Keratinocyte (primary cell): ENCODE results near the gene JAKMIP1. TPM values are rescaled to one million over a fixed set of nuclear protein-coding genes. Genes with fewer than 3 reads are reported as not detected.

Experiments
- DNase-seq: peaks from one replicate; pipeline ENCODE4 v3.0.0-alpha.2; 2011; ENCODE audit warnings: low read depth, missing footprints, low spot score
- FAIRE-seq: peaks from 2 replicates; lab custom pipeline; 2011; peaks lifted over from hg19 to GRCh38; lab: Jason Lieb, UNC
- H2AFZ ChIP-seq: 2 replicates; pipeline ENCODE4 v1.6.0; 2012; ENCODE audit warnings: low read length, control low read depth, inconsistent platforms; ENCODE audit not compliant: control insufficient read depth
- H3K27ac ChIP-seq: 2 replicates; pipeline ENCODE4 v1.5.1; 2011; ENCODE audit warnings: low read length; ENCODE audit not compliant: control insufficient read depth, insufficient read depth
- H3K27me3 ChIP-seq: 3 replicates; pipeline ENCODE4 v1.6.0; 2011; ENCODE audit warnings: low read length; ENCODE audit not compliant: control insufficient read depth, insufficient read depth; ENCODE audit errors: extremely low read depth
- H3K36me3 ChIP-seq, 2 experiments: 2 replicates in 1 of 2; 3 replicates in 1 of 2; pipeline ENCODE4 v1.5.1; 2011; ENCODE audit warnings: low read length in 2 of 2, mild to moderate bottlenecking in 1 of 2; ENCODE audit not compliant: control insufficient read depth in 2 of 2, insufficient read depth in 2 of 2; ENCODE audit errors: extremely low read depth in 1 of 2
- H3K4me1 ChIP-seq: 3 replicates; pipeline ENCODE4 v1.5.1; 2011; ENCODE audit warnings: low read length; ENCODE audit not compliant: control insufficient read depth, insufficient read depth; ENCODE audit errors: extremely low read depth
- H3K4me2 ChIP-seq: 3 replicates; pipeline ENCODE4 v1.6.0; 2011; ENCODE audit warnings: low read depth, low read length; ENCODE audit not compliant: control insufficient read depth, insufficient read depth; ENCODE audit errors: extremely low read depth
- H3K4me3 ChIP-seq, 3 experiments: fragments of 200-600 bp in 1 of 3; sonication (generic) in 1 of 3; 2 replicates in 2 of 3; 3 replicates in 1 of 3; pipeline ENCODE4 v1.5.1; 2011 to 2016; ENCODE audit warnings: low read length in 3 of 3, mild to moderate bottlenecking in 3 of 3, control low read depth in 2 of 3, inconsistent platforms in 1 of 3, low read depth in 1 of 3, mixed read lengths in 1 of 3, mixed run types in 1 of 3, moderate library complexity in 1 of 3; ENCODE audit not compliant: control insufficient read depth in 2 of 3, insufficient read depth in 2 of 3; ENCODE audit errors: extremely low read depth in 1 of 3
- H3K79me2 ChIP-seq: 2 replicates; pipeline ENCODE4 v1.6.0; 2012; ENCODE audit warnings: low read length; ENCODE audit not compliant: control insufficient read depth, insufficient read depth
- H3K9ac ChIP-seq: 3 replicates; pipeline ENCODE4 v1.6.0; 2011; ENCODE audit warnings: low read length; ENCODE audit not compliant: control insufficient read depth, insufficient read depth; ENCODE audit errors: extremely low read depth
- H3K9me1 ChIP-seq: 3 replicates; pipeline ENCODE4 v1.6.0; 2011; ENCODE audit warnings: low read length; ENCODE audit not compliant: control insufficient read depth, insufficient read depth; ENCODE audit errors: extremely low read depth
- H3K9me3 ChIP-seq: 2 replicates; pipeline ENCODE4 v1.5.1; 2012; ENCODE audit warnings: low read depth, low read length; ENCODE audit not compliant: control insufficient read depth
- H4K20me1 ChIP-seq: 3 replicates; pipeline ENCODE4 v1.6.0; 2011; ENCODE audit warnings: low read length; ENCODE audit not compliant: control insufficient read depth, insufficient read depth; ENCODE audit errors: extremely low read depth
- EZH2 ChIP-seq: IDR thresholded peaks from one replicate; pipeline ENCODE4 v1.6.1; 2012; ENCODE audit warnings: inconsistent platforms, mild to moderate bottlenecking, low read length, moderate library complexity
- dilution Hi-C: fragments of 300-500 bp; cut with MboI; formaldehyde crosslinking; loops from one replicate; pipeline ENCODE4 v1.7.0; 2020; ENCODE audit warnings: low sequenced_read_pairs; ENCODE audit not compliant: extremely low pct_ligation_motif_present
- polyA plus RNA-seq, 5 experiments: library from polyadenylated mRNA; depleted of rRNA in 3 of 5; stranded (reverse) in 3 of 5; stranded (forward) in 1 of 5; unstranded in 1 of 5; fragments of >200 nt; gene quantifications; 1 replicate in 1 of 5; 2 replicates in 3 of 5; 3 replicates in 1 of 5; pipeline versions ENCODE4 v1.2.1 to v1.2.3, GENCODE V29; 2011 to 2012; ENCODE audit warnings: missing spikeins in 2 of 5, low read depth in 1 of 5, low replicate concordance in 1 of 5
- TF ChIP-seq, protein P1 (sequence below), 3 experiments: IDR thresholded peaks in 1 of 3; conservative IDR thresholded peaks in 1 of 3; optimal IDR thresholded peaks in 1 of 3; 2 replicates in 2 of 3; 3 replicates in 1 of 3; pipeline versions ENCODE3 to v1.5.1; 2011; ENCODE audit warnings: low read length in 3 of 3, mild to moderate bottlenecking in 3 of 3, moderate library complexity in 2 of 3, control low read depth in 1 of 3, inconsistent platforms in 1 of 3; ENCODE audit not compliant: insufficient read depth in 2 of 3; ENCODE audit errors: extremely low read depth in 1 of 3

Gene JAKMIP1
- polyA plus RNA-seq, 1 donor (not counting 4 experiments of a cell fraction or from before 2014, with no cell fraction given): not detected

DNA sequence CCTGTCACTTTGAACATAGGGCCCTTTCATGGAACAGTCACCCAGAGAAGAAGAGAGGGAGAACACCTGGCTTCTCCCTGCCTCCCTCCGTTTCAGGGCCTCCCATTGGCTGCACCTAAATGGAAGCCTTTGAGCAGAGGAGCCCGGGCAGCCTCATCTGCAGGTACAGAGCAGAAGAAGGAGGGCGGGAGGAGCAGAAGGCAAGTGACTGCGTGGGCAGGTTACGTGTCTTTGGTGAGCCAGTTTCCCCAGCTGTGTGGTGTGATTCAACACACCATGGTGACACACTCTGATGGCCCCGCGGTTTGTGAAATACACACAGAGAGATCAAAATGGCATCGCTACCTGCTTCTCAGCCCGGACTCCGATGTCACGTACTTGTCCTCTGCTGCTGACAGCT, 182.5 kb downstream of the JAKMIP1 start:
- H3K36me3 ChIP-seq: no peaks in the 10 kb centered on the region
- no peak overlapping the region for H3K4me3 ChIP-seq
- no peak overlapping the region for H2AFZ ChIP-seq
- no peaks in the 10 kb centered on the region for H3K27me3 ChIP-seq
- no peaks in the 10 kb centered on the region for H3K79me2 ChIP-seq
- dilution Hi-C loops: no loop called here
- FAIRE-seq (no peak), DNase-seq (no peak)
- no peaks in the 10 kb centered on the region for H4K20me1 ChIP-seq
- no peaks in the 10 kb centered on the region for H3K9me3 ChIP-seq
- H3K4me2 ChIP-seq: no peak overlapping the region
- H3K4me1 ChIP-seq: no peaks in the 10 kb centered on the region
- TF ChIP-seq EZH2: no peak
- no peak overlapping the region for H3K9ac ChIP-seq
- no peaks in the 10 kb centered on the region for H3K9me1 ChIP-seq
- no peak overlapping the region for H3K27ac ChIP-seq

DNA sequence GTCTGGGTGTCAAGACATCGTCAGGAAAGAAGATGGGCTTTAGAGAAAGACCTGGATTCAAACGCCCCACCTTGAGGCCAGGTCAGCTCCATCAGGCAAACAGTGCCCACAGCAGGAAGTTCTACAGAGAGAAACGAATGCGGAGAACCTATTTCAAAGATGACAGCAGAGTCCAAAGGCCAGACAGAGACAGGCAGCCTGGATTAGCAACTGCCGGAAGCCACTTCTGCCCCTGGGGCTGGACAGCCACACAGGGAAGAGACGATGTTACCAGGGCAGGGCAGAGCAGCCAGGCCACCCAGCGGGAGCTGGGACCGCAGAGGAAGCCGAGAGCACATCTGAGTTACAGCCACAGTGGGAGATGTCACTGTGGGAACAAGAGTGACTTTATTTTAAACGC, 183.3 kb downstream of the JAKMIP1 start:
- Histone ChIP-seq H3K36me3 (no peaks in the 10 kb centered on the region), H3K4me2 (no peak overlapping the region), H3K9me1 (no peaks in the 10 kb centered on the region), H3K79me2 (no peaks in the 10 kb centered on the region), H4K20me1 (no peaks in the 10 kb centered on the region), H3K4me3 (no peak overlapping the region), H3K27ac (no peak overlapping the region), H3K9ac (no peak overlapping the region), H2AFZ (no peak overlapping the region), H3K27me3 (no peaks in the 10 kb centered on the region), H3K9me3 (no peaks in the 10 kb centered on the region), H3K4me1 (no peaks in the 10 kb centered on the region)
- no peak for DNase-seq
- dilution Hi-C loops: no loop called here
- no peak for FAIRE-seq
- no peak for TF ChIP-seq EZH2
- TF ChIP-seq, protein P1, sequence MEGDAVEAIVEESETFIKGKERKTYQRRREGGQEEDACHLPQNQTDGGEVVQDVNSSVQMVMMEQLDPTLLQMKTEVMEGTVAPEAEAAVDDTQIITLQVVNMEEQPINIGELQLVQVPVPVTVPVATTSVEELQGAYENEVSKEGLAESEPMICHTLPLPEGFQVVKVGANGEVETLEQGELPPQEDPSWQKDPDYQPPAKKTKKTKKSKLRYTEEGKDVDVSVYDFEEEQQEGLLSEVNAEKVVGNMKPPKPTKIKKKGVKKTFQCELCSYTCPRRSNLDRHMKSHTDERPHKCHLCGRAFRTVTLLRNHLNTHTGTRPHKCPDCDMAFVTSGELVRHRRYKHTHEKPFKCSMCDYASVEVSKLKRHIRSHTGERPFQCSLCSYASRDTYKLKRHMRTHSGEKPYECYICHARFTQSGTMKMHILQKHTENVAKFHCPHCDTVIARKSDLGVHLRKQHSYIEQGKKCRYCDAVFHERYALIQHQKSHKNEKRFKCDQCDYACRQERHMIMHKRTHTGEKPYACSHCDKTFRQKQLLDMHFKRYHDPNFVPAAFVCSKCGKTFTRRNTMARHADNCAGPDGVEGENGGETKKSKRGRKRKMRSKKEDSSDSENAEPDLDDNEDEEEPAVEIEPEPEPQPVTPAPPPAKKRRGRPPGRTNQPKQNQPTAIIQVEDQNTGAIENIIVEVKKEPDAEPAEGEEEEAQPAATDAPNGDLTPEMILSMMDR (optimal IDR thresholded peaks at IDR 0.05 in 1 of 3, IDR thresholded peaks at IDR 0.05 in 1 of 3, conservative IDR thresholded peaks at IDR 0.05 in 1 of 3; ENCODE audit: extremely low read depth in 1 of 3, insufficient read depth in 2 of 3, low read length in 3 of 3): no peak

DNA sequence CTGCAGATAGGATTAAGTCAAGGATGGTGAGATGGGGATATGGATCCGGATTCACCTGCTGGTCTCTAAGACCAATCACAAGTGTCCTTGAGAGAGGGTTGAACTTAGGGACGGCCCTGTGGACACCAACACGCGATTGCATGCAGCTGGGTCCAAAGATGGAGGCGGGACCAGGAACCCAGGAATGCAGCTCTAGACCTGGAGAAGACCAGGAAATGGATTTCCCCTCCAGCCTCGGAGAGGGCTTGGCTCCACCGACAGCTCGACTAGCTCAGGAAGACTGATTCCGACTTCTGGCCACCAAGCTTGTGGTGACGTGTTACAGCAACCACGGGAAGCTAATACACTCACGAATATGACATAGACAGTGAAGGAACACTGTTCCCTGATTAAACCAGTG, 186.8 kb downstream of the JAKMIP1 start:
- FAIRE-seq (no peak), DNase-seq (no peak)
- Histone ChIP-seq H3K9me1 (no peaks in the 10 kb centered on the region), H4K20me1 (no peaks in the 10 kb centered on the region), H3K79me2 (no peaks in the 10 kb centered on the region), H3K36me3 (no peaks in the 10 kb centered on the region), H3K27me3 (peaks cover 11% of the 10 kb centered on the region), H2AFZ (no peak overlapping the region), H3K4me1 (no peaks in the 10 kb centered on the region), H3K9ac (no peak overlapping the region), H3K4me3 (no peak overlapping the region), H3K9me3 (no peaks in the 10 kb centered on the region), H3K4me2 (no peak overlapping the region), H3K27ac (no peak overlapping the region)
- TF ChIP-seq, protein P1 (optimal IDR thresholded peaks at IDR 0.05 in 1 of 3, IDR thresholded peaks at IDR 0.05 in 1 of 3, conservative IDR thresholded peaks at IDR 0.05 in 1 of 3; ENCODE audit: extremely low read depth in 1 of 3, insufficient read depth in 2 of 3, low read length in 3 of 3): no peak
- TF ChIP-seq EZH2: no peak
- dilution Hi-C loops: no loop called here
